ENCODE measurements around the gene SP2.

SP2 gene

DNA sequence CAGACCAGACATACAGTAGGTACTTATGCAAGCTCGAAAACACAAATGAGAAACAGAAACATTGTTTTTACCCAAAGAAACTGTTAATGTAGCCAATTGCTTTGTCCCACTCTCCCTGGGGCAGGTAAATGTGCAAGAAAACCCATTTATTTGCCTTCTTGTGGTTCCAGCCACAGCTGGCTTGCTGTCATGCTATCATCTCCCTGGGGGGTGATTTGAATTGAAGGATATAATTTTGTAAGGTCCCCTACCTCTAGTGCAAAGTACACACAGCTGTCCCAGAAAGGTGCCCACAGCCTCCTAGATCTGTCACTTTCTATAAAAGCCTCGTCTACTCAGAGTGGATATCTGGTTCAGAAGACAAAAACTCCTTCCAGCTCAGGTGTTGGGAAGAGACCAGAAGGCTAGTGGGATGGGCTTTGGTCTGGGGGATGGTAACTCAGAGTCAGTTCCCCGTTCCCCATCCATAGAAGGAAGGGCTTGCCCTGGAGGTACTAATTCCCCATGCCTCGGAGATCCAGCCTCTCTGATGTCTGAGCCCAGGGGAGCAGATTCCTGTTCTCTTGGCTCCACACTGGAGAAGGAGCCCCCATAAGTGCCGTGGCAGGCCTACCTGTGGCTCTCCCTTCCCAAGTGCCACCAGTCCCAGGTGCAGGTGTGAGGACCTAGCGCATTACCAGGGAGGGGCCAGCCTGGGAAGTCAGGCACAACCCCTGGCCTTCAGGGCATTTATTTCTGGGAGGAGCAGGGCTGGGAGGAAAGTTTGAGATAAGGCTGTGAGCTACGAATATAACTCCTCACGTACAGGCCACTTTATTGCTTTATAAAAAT lies 64.0 kb downstream of the SP2 start:
- no peak overlapping the region for H3K4me3 ChIP-seq (replicated peaks; ENCODE audit: low read depth, low read length)
- H3K36me3 ChIP-seq (ENCODE audit: control insufficient read depth, insufficient read depth, low read length), result no peaks in the 10 kb centered on the region
- H3K27me3 ChIP-seq (replicated peaks; ENCODE audit: control insufficient read depth, insufficient read depth, low read length), result no peaks in the 10 kb centered on the region
- TF ChIP-seq, protein P1, sequence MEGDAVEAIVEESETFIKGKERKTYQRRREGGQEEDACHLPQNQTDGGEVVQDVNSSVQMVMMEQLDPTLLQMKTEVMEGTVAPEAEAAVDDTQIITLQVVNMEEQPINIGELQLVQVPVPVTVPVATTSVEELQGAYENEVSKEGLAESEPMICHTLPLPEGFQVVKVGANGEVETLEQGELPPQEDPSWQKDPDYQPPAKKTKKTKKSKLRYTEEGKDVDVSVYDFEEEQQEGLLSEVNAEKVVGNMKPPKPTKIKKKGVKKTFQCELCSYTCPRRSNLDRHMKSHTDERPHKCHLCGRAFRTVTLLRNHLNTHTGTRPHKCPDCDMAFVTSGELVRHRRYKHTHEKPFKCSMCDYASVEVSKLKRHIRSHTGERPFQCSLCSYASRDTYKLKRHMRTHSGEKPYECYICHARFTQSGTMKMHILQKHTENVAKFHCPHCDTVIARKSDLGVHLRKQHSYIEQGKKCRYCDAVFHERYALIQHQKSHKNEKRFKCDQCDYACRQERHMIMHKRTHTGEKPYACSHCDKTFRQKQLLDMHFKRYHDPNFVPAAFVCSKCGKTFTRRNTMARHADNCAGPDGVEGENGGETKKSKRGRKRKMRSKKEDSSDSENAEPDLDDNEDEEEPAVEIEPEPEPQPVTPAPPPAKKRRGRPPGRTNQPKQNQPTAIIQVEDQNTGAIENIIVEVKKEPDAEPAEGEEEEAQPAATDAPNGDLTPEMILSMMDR (IDR thresholded peaks at IDR 0.05; ENCODE audit: insufficient read depth, low read length, poor library complexity, severe bottlenecking), result no peak
- no peak for DNase-seq (ENCODE audit: extremely low read depth, insufficient read length)

DNA sequence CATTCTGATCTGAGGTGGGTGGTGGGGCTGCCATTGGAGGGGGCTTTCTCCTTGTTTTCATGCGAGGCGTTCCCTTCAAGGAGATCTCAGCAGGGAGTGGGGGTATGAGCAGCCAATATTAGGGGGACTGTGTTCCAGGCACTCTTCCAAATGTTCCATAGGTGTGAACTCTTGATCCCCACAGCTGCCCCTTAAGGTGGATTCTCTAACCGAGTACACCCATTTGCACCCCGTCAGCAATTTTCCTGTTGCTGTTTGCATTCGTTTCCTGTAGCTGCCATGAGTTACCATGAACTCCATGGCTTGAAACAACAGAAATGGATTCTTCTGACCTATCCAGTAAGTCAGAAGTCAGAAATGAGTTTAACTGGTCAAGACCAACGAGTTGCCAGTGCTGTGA lies 65.4 kb downstream of the SP2 start:
- H3K4me3 ChIP-seq (replicated peaks; ENCODE audit: low read depth, low read length), result no peak overlapping the region
- no peaks in the 10 kb centered on the region for H3K27me3 ChIP-seq (replicated peaks; ENCODE audit: control insufficient read depth, insufficient read depth, low read length)
- no peak for DNase-seq (ENCODE audit: extremely low read depth, insufficient read length)
- H3K36me3 ChIP-seq (ENCODE audit: control insufficient read depth, insufficient read depth, low read length), result no peaks in the 10 kb centered on the region
- TF ChIP-seq, protein P1 (IDR thresholded peaks at IDR 0.05; ENCODE audit: insufficient read depth, low read length, poor library complexity, severe bottlenecking), result no peak

DNA sequence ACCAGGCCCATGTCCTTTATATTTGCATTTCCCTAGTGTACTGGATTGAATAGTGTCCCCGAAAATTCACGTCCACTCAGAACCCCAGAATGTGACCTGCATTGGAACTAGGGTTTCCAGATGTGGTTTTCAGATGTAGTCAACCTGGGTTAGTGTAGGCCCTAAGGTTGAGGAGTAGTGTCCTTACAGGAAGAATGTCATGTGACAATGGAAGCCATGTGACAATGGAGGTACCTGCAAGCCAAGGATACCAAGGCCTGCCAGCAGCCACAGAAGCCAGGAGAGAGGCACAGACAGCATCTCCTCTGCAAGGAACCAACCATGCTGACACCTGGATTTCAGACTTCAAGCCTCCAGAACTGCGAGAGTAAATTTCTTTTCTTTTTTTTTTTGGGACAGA lies 66.9 kb downstream of the SP2 start:
- Histone ChIP-seq H3K27me3 (replicated peaks; ENCODE audit: control insufficient read depth, insufficient read depth, low read length) (no peaks in the 10 kb centered on the region), H3K4me3 (replicated peaks; ENCODE audit: low read depth, low read length) (no peak overlapping the region), H3K36me3 (ENCODE audit: control insufficient read depth, insufficient read depth, low read length) (no peaks in the 10 kb centered on the region)
- TF ChIP-seq, protein P1 (IDR thresholded peaks at IDR 0.05; ENCODE audit: insufficient read depth, low read length, poor library complexity, severe bottlenecking), result no peak
- DNase-seq (ENCODE audit: extremely low read depth, insufficient read length), result no peak

DNA sequence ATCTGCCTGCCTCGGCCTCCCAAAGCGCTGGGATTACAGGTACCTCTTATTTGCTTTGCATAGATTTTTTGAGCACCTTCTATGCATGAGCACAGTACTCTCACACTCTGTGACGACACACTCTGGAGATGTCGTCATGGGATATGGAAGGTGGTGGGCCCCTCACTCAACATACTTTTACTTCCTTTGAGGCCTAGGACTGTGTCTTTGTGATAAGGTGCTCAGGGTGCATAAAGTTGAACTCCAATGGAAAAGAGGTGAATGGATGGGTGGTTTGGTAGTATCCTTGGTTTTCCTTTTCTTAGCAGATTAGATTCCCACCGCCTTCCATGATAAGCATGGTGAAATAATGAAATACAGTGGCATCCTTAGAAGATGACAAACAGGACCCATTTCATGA lies 68.8 kb downstream of the SP2 start:
- Histone ChIP-seq H3K27me3 (replicated peaks; ENCODE audit: control insufficient read depth, insufficient read depth, low read length) (no peaks in the 10 kb centered on the region), H3K36me3 (ENCODE audit: control insufficient read depth, insufficient read depth, low read length) (no peaks in the 10 kb centered on the region), H3K4me3 (replicated peaks; ENCODE audit: low read depth, low read length) (no peak overlapping the region)
- DNase-seq (ENCODE audit: extremely low read depth, insufficient read length), result no peak
- TF ChIP-seq, protein P1 (IDR thresholded peaks at IDR 0.05; ENCODE audit: insufficient read depth, low read length, poor library complexity, severe bottlenecking), result no peak

DNA sequence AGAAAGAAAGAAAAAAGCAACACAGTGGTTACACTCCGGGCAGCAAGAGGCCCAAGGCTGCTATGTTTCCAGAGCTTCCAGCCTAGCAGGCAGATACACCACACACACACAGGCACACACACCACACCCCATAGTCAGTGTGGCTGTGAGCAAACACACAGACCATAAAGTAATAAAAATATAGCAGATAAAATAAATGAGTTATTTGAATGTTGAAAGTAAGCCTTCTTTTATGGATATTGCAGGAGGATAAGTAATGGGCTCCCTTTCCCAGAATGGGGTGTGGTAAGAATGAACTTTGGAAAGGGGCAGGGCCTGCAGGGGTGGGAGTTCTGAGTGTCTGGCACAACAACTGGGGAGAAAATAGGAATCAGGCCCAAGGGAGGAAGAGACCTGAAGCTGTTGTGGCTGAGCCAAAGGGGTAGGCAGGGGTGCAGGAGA lies 70.1 kb downstream of the SP2 start:
- Histone ChIP-seq H3K27me3 (replicated peaks; ENCODE audit: control insufficient read depth, insufficient read depth, low read length) (no peaks in the 10 kb centered on the region), H3K36me3 (ENCODE audit: control insufficient read depth, insufficient read depth, low read length) (no peaks in the 10 kb centered on the region), H3K4me3 (replicated peaks; ENCODE audit: low read depth, low read length) (no peak overlapping the region)
- TF ChIP-seq, protein P1 (IDR thresholded peaks at IDR 0.05; ENCODE audit: insufficient read depth, low read length, poor library complexity, severe bottlenecking), result no peak
- DNase-seq (ENCODE audit: extremely low read depth, insufficient read length), result no peak
